ENCODE data around the gene P4HB.

DNA sequence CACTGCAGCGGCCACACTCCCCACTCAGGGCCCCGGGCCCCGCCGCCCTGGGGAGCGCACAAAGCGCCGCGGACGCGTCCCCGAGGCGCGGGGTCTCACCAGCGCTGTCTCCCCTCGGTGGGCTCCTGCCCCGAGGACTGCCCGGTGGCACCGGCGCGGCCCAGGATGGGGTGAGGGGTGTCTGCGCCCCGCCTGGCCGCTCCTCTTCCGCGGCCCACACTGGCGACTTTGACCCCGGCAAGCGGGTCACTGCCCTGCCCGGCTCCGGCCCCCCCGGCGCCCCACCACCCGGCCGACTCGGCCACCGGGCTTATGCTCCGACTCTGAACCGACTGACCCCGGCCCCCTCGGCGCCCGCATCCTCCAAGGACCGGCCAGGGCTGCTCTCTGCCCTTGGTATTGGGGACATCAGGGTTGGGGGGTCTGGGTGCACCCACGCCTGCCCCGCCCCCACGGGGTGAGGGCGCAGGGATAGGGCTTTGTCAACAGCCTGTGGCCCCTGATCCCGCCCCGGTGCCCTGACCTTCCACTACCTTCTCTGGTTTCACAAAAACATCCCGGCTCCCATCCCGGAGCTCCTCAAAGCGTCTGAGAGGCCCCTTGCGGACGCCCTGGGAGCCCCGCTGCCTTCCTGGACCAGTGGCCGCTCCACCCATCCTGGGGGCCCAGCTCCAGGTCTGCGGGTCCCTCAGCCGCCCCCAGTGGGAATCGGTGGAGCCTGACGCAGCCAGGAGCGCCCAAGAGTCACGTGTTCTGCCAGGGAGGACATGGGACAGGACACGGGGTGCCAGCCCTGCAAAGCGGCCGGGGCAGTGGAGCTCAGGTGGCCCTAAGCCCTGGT, 55.6 kb downstream of the P4HB start:
- no peak for TF ChIP-seq CEBPB (IDR thresholded peaks at IDR 0.05; ENCODE audit: low read depth, low read length)
- TF ChIP-seq, protein P1, sequence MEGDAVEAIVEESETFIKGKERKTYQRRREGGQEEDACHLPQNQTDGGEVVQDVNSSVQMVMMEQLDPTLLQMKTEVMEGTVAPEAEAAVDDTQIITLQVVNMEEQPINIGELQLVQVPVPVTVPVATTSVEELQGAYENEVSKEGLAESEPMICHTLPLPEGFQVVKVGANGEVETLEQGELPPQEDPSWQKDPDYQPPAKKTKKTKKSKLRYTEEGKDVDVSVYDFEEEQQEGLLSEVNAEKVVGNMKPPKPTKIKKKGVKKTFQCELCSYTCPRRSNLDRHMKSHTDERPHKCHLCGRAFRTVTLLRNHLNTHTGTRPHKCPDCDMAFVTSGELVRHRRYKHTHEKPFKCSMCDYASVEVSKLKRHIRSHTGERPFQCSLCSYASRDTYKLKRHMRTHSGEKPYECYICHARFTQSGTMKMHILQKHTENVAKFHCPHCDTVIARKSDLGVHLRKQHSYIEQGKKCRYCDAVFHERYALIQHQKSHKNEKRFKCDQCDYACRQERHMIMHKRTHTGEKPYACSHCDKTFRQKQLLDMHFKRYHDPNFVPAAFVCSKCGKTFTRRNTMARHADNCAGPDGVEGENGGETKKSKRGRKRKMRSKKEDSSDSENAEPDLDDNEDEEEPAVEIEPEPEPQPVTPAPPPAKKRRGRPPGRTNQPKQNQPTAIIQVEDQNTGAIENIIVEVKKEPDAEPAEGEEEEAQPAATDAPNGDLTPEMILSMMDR (conservative IDR thresholded peaks at IDR 0.05; ENCODE audit: low read depth, low read length) = no peak
- no peak for TF ChIP-seq RFX5 (IDR thresholded peaks at IDR 0.05; ENCODE audit: low read depth, low read length)
- TF ChIP-seq, protein P2, sequence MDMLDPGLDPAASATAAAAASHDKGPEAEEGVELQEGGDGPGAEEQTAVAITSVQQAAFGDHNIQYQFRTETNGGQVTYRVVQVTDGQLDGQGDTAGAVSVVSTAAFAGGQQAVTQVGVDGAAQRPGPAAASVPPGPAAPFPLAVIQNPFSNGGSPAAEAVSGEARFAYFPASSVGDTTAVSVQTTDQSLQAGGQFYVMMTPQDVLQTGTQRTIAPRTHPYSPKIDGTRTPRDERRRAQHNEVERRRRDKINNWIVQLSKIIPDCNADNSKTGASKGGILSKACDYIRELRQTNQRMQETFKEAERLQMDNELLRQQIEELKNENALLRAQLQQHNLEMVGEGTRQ (IDR thresholded peaks at IDR 0.05; ENCODE audit: low read depth, low read length) = no peak
- TF ChIP-seq MAFK (IDR thresholded peaks at IDR 0.05; ENCODE audit: low read depth, low read length) = no peak
- no peak for TF ChIP-seq POLR2A (IDR thresholded peaks at IDR 0.05; ENCODE audit: low read depth, low read length)
- no peak for TF ChIP-seq CHD1 (IDR thresholded peaks at IDR 0.05; ENCODE audit: low read depth, low read length)
- TF ChIP-seq MXI1 (IDR thresholded peaks at IDR 0.05; ENCODE audit: borderline replicate concordance, low read depth, low read length) = no peak
- no peak for TF ChIP-seq RAD21 (IDR thresholded peaks at IDR 0.05; ENCODE audit: low read length)
- TF ChIP-seq FOS (IDR thresholded peaks at IDR 0.05; ENCODE audit: low read depth, low read length) = no peak
